GM21723 (cell line): ENCODE results near the gene RPS4Y2.

ENCODE experiments used
- ATAC-seq: cut with Tn5 transposase; IDR thresholded peaks from one replicate; pipeline ENCODE4 v1.9.1; 2021; ENCODE audit warnings: mild to moderate bottlenecking, moderate library complexity; ENCODE audit not compliant: unreplicated experiment

Gene RPS4Y2

DNA sequence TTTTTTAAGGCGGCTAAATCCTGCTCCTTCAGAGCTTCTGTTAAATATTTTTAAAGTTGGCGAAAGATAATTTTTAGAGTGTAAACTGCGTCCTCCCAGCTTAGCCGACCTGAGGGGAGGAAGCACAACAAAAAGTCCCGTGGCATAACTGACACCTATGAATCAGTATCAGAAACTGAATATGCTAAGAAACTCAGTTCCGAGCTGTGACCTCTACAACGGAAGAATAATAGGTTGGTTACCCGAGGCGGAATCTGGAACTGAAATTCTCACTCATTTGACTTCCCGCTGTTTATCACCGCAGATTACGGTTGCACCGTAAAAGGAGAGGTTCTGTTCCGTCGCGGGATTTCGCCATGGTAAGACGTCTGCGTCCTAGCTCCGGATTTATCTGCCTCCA lies at the start of gene RPS4Y2:
Gene RPS4Y2 (plus strand): TSS at position 301 of the 400 bp plus-strand sequence. CDS start 56 bp downstream, at position 357.
- ATAC-seq: no peak

DNA sequence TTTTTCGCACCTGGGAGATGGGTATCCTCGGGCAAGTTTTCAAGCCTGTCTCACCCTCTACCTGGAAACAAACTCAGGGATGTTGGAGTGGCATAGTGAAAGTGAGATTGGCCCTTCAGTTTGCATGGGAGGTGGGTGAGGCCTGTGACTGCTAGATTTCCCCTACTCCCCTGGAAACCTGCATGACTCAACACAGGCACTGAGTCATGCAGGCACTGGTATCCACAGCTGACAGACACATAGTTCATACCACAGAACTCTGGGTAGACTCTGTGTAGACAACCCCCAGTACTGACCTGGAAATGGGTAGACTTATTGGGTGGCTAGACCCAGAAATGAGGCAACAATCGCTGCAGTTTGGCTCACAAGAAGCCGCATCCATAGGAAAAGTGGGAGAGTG lies 41.5 kb upstream of the RPS4Y2 start:
- ATAC-seq: no peak

DNA sequence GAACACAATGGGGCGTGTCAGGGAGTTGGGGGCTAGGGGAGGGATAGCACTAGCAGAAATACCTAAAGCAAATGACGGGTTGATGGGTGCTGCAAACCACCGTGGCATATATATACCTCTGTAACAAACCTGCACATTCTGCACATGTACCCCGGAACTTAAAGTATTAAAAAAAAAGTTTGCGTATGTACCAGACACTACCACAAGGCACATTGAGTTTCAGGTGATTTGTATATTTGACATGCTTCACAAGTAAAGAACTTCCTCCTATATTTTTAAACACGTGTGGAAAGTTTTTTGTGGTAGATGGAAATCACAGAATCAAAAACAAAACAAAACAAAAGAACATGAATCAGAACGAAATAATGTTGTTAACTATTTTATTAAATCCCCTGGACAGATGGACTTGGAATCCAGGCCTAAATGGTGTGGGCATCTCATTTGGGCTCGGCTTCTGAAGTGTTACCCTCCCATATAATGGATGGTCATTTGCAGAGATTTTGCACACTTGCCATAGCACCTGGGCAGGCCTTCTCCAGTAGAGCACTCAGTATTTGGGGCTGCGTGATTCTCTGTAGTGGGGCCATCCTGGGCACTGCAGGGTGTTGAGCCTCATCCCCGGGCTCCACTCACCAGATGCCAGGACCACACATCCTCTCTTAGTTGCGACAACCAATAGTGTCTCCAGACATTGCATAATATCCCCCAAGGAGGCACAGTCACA lies 29.6 kb upstream of the RPS4Y2 start:
- no peak for ATAC-seq

DNA sequence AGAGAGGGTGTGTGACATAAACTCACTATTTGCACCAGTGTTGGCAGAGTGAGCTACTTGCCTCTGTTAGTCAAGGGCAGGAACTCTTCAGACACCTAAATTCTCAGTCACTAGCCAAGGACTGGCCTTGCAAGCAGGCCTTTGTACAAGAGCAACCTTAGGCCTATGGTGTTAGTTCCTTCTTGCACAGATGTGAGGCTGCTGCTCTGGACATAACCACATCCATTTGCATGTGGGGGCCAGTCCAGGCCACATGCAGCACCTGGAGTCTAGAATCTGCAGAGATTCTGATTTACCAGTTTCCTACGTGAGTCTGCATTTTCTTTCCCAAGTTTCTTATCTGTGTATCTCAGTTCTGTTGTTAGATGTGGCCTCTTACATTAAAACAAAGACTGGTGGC lies 20.7 kb upstream of the RPS4Y2 start:
- ATAC-seq: no peak

DNA sequence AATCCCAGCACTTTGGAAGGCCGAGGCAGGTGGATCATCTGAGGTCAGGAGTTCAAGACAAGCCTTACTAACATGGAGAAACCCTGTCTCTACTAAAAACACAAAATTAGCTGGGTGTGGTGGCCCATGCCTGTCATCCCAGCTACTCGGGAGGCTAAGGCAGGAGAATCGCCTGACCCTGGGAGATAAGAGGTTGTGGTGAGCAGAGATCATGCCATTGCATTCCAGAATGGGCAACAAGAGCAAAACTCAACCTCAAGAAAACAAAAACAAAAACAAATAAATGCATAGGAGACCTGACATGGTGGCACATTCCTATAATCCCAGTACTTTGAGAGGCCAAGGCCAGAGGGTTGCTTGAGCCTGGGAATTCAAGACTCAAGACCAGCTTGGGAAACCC lies 16.1 kb upstream of the RPS4Y2 start:
- ATAC-seq: no peak

DNA sequence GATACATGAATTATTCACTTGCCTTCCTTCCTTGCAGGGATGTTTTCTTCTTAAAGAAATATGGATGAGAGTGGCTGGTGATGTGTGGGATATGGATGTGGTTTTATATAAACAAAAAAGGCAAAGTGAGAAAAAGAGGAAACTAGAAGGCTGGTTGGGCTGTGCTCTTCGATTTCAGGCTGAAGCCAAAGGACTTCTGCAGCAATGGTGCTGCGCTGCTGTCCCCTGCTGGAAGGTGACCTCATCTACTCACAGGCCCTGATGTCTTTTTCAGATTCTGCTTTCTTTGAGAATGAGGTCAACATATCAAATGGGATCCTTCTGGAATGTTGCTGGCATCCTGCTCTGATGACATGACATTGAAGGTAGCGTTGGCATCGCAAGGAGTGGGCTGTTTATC lies 15.3 kb upstream of the RPS4Y2 start:
- no peak for ATAC-seq

DNA sequence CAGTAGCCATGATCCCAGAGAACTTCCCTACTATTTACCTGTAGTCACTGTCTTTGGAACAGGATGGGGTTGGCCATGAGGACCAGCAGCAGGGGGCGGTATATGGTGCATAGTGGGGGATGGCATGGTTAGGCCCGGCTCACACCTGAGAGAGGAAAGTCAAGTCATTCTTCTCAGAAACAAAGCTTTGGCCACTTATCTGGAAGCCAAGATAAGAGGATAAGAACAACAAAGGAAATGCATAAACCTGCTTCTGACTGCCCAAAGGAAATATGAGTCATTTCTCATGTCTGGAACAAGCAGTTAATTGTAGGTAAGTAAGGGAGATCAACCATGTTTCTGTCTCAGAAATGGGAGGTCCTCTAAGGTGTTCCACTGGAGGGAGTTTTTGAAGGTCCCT lies 10.8 kb upstream of the RPS4Y2 start:
- ATAC-seq: no peak

DNA sequence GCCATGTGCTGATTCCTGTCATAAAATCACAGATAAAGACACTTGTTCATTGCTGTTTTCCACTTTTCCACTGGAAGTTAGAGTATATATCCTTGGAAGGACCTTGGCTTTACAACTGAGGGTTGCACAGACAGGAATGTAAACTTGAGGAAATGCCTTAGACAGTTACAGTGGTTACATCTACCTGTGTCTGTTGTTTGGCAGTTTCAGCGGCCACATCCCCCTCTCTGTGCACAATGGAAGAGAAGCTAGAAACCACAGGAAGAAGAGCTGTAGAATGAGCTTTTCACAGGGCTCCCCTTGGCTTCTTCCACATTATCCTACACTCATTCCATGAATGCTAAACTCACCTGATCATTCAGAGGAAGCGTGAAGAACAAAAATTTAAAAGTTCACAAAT lies 9.0 kb upstream of the RPS4Y2 start:
- ATAC-seq: no peak

DNA sequence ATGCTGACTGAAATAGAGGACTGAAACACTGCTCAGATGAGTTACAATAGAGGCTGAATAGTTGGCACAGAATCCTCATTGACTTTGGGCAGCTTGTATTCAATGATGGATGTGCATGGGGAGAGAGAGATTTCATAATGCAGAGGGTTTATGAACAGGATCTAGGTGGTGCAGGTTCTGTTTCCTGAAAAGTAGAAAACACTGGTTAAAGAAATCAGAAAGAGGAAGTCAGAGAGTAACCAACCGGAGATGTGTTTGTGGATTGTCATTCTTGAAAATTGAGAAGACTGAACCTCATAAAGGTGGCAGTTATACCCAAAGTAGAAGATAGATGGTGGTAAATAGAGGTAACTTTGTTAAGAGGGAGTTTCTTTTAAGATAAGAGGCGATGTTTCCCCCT lies 8.0 kb downstream of the RPS4Y2 start:
- no peak for ATAC-seq

DNA sequence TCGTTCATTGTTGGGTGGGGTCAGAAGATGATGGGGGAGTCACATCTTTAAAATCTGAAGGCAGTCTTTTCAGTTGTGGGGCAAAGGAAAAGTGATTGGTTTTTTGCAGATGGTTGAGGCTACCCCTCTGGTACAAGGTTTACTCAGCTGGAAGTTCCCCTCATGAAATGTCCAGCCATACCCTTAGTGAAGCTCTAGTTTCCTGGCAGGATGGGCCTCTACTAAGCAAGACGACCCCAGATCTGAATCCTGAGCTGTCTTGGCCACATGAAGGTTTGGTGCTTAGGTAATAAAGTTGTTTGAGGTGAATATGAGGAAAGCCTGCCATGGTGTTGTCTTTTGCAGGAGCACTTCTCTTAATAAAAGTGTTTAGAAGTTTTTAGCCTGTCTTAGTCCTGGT lies 9.2 kb downstream of the RPS4Y2 start:
- no peak for ATAC-seq

DNA sequence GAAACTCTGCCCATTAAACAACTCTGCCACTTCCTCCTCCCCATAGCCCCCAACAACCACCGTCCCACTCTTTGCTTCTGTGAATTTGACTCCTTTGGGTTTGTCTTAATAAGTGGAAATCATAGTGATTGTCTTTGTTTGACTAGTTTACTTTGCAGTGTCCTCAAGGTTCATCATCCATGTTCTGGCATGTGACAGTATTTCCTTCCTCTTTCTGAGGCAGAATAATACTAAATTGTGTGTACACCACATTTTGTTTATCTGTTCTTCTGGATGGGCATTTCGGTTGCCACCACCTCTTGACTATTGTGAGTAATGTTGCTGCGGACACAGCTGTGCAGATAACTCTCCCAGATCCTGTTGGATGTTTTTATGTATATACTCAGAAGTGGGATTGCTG lies 14.8 kb downstream of the RPS4Y2 start:
- ATAC-seq: no peak

DNA sequence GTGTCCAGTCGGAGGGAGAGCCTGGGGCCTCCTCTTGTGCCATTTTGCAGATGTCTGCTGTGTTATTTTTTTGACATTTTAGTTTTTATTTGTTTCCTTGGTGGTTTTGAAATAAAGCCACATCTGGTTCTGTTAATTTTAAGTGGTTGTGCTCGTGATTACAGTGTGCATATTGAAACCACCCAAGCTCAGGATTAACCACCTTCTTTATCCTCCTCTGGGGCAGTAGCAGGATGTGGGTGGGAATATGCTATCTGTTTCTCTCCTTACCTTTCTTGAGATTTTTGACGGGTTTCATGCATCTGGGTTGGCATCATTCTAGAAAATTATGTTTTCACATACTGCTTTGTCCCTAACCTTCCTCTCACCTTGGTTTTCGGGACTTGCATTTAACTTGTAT lies 20.2 kb downstream of the RPS4Y2 start:
- no peak for ATAC-seq

DNA sequence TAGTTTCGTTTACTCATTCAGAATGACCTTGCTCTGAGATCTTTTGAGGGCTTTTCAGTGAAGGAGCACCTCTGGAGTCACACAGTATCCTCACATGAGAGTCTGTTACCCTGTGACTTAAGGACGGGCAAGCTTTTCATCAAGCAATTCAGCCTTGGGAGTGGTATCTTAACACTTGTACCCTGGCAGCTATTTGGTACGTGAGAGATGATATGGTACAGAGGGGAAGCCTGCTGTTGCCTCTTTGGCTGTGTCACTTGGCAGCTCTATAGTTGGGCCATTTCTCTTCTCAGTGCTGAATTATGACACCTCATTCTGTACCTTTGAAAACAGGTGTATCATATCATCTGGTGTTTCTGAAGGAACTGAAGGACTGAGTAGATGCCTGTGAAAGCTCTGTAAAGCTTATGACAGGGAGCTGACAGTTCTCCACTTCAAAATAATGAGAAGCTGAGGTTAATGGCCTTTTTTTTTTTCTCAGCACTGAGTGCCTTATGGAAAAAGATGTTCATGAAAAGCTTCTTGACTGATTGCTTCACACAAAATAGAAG lies 24.3 kb downstream of the RPS4Y2 start:
- ATAC-seq: no peak

DNA sequence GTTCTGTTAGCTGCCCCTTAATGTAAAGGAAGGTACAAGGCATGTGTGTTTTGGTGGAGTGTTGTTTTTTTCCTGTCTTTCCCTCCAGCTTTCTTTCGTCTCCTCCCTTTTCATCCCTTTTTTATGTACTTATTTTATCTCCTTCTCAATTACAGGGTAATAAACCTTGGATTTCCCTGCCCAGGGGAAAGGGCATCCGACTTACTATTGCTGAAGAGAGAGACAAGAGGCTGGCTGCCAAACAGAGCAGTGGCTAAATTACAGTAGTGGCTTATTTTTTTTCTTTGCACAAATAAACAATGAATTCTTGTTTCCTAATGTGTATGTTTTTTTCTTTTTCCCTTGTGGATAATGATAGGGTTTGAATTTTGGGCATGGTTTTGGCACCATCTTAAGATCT lies 24.9 kb downstream of the RPS4Y2 start:
- ATAC-seq: no peak

DNA sequence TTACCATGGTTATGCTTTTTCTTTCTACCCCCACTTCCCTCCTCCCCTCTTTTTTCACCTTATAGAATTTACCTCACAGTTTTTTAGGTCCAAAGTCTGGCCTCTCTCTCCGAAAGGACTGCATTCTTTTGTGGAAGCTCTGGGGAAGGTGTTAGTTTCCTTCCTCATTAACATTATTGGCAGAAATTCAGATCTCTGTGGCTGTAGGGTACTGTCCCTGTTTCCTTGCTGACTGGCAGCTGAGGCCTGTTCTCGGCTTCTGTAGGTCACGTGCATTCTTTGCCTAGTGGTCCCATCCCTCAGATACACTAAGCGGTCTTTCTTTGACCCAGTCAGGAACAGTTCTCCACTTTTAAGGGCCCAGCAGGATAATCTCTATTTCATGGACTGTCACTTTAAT lies 25.5 kb downstream of the RPS4Y2 start:
- no peak for ATAC-seq

DNA sequence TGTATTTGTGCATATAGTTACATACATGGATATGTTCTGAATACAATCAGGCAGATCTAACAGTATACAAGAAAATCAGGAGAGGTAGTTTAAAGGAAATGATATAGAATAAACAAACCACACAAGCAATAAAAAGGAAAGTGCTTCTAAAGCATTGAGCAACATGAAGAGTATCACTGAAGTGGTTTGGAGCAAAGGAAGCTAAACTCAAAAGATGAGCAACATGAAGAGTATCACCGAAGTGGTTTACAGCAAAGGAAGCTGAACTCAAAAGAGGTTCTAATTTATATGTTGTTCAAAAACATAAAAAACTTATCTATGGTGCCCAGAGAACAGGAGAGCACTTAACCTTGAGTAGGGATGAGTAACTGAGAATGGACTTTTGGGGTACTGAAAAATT lies 29.1 kb downstream of the RPS4Y2 start:
- ATAC-seq: no peak

DNA sequence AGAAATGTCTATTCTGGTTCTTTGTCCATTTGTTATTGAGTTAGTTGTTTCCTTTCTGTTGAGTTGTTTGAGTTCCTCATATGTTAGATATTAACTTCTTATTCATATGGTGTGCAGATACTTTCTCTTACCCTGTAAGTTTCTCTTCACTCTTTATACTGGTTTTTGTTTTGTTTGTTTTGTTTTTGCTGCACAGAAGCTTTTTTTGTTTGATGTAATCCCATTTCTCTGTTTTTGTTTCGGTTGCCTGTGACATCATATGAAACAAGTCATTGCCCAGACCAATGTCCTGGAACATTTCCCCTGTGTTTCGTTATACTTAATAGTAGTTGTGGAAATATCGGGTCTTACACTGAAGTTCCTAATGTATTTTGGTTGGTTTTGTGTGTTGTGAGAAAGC lies 31.2 kb downstream of the RPS4Y2 start:
- ATAC-seq: no peak

DNA sequence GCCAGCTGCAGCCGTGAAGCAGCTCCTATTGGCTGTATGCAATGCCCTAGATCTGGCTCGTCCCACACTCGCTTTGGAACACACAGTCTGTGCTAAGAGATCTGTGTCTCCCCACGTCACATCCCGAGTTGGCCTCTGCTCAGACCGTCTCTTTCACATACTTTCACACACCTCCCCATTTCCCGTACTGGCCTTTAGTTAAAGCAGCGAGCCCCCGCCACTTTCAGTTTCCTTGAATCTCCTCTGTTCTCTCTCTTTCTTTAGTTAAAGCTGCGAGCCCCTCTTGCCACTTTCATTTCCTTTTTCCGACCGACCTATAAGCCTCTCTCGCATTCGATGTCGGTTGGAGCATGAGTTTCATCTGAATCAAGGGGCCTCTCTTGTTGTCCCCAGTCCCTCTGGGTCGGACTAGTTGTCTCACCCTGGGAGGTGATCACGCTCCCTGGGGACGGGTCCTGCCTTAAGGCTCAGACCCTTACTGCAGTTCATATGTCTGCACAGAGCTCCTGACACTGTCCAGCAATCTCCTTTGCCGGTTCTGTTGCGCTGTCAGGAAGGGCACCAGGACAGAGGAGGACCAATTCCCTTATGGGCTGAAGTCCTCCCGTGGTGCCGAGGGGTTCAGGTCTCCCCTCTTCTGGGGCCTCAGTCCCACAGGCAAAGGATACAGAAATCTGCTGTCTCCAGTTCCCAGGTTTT lies 42.6 kb downstream of the RPS4Y2 start:
- no peak for ATAC-seq

DNA sequence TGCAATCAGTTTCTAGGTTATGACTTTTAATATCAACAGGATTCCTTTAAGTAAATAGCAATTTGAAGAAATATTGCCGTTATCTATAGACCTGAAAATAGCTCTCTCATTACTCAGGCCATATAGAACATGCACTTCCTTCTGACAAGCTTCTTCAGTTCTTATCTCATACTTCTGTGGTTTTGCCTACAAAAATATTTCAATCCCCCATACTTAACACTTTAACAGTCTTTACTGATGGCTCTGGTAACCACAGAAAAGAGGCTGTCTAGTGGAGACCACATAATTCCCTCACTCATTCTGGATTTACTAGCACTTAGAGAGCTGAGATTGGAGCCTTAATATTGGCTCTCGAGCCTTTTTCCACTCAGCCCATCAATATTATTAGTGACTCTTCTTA lies 46.8 kb downstream of the RPS4Y2 start:
- ATAC-seq: no peak

DNA sequence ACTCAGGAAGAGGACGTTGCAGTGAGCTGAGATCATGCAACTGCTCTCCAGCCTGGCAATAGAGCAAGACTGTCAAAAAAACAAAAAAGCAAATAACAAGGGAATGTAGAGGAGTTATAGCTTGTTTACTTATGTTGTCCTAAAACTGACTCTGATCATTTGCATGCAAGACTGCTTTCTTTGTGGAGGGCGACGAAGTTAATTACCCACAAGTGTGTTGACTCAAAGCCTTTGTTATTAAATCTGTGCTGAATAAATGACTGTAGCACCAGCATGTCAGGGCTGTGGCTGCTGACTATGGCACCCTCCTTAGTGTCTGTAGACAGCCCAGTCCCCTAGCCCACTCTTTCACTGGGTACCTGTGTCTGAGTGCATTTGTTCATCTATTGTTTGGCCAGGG lies 50.3 kb downstream of the RPS4Y2 start:
- ATAC-seq: no peak

DNA sequence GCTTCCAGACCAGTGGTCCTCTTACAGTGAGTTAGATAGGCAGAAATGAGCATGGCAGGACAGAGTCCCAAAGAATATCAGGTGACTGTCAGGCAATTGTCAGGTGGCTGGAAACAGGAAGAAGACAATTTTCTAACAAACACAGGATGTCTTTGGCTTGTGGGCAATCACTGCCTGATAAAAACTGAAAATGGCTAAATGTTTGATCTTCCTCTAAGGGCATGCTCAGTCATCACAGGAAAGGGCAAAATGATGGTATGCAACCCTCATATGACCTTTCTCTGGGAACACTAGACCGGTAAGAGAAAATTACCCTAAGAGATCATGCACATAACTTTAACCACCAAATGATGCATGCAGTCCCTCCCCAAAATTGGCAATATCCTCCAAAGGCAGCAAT lies 57.6 kb downstream of the RPS4Y2 start:
- no peak for ATAC-seq

DNA sequence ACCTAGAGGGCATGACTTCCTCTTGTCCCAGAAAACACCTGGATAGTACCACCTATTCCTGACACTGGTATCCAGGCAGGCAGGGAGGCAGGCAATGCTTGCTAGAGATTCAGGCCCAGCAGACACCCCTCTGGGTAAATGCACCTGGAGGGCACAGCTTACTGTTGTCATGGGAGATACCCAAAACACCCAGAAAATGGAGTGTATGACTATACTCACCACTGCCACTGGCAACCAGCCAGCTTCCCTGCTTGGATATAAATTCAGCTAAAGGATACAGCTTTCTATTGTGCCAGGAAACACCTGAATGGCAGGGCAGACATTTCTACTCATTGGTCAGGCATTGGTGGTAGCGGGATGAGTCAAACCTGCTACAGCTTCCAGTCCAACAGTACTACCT lies 58.9 kb downstream of the RPS4Y2 start:
- ATAC-seq: no peak
